ENCODE data around the gene ELOVL2. TPM values are rescaled to one million over a fixed set of nuclear protein-coding genes. Genes with fewer than 3 reads are reported as not detected.

Gene ELOVL2
- total RNA-seq, 1 experiment from 2014 or later: 0.07 TPM

GRCh38 chr6:11062715-11063114 lies 18.6 kb upstream of the ELOVL2 start:
- Histone ChIP-seq H3K79me2 (ENCODE audit: insufficient read depth, low read length) (no peaks in the 10 kb centered on the region), H3K4me2 (ENCODE audit: low read length) (no peak overlapping the region), H2AFZ (ENCODE audit: low read depth, low read length, poor library complexity, severe bottlenecking) (no peak overlapping the region), H4K20me1 (ENCODE audit: insufficient read depth) (no peaks in the 10 kb centered on the region), H3K9me3 (ENCODE audit: control insufficient read depth in 1 of 2, insufficient read depth in 1 of 2, low read depth in 1 of 2, low read length in 2 of 2) (no peaks in the 10 kb centered on the region), H3K27ac (ENCODE audit: low read depth, low read length) (no peak overlapping the region), H3K36me3 (ENCODE audit: control insufficient read depth in 1 of 2, insufficient read depth in 2 of 2, low read length in 2 of 2) (no peaks in the 10 kb centered on the region), H3K4me1 (ENCODE audit: control insufficient read depth in 1 of 2, insufficient read depth in 2 of 2, low read length in 2 of 2) (no peaks in the 10 kb centered on the region), H3K4me3 (replicated peaks in 1 of 2; ENCODE audit: low read depth in 1 of 2, low read length in 2 of 2) (no peak overlapping the region), H3K27me3 (ENCODE audit: insufficient read depth, low read length) (no peaks in the 10 kb centered on the region), H3K9ac (ENCODE audit: low read length) (no peak overlapping the region), H3K9me2 (ENCODE audit: insufficient read depth) (no peaks in the 10 kb centered on the region)
- no peak for ATAC-seq
- intact Hi-C loops (cut with micrococcal nuclease): no loop called here
- CTCF ChIA-PET: interaction anchor here (1.2 kb wide), 1 partner anchor 108 kb away, joined by 4 read pairs; no protein-coding TSS in a partner anchor
- RAD21 ChIA-PET (ENCODE audit: low non-redundant PET in 1 of 2, low total read pairs in 2 of 2, uncharacterized antibody in 2 of 2, unreplicated experiment in 2 of 2): no interaction called here
- BruUV-seq (replicated peaks): no TSS peak
- TF ChIP-seq FOSL1 (IDR thresholded peaks at IDR 0.05; ENCODE audit: low read depth): no peak
- no peak for TF ChIP-seq POLR2AphosphoS5 (IDR thresholded peaks at IDR 0.05; ENCODE audit: low read depth, low read length)
- no peak for TF ChIP-seq YY1 (IDR thresholded peaks at IDR 0.05; ENCODE audit: extremely low read depth, insufficient replicate concordance, low read depth, low read length)
- POLR2A ChIA-PET: no interaction called here
- DNase-seq (ENCODE audit: low read depth, low spot score): no peak

- Histone ChIP-seq H3K27ac (ENCODE audit: low read depth, low read length) (no peak overlapping the region), H3K9me3 (ENCODE audit: control insufficient read depth in 1 of 2, insufficient read depth in 1 of 2, low read depth in 1 of 2, low read length in 2 of 2) (no peaks in the 10 kb centered on the region), H3K9me2 (ENCODE audit: insufficient read depth) (no peaks in the 10 kb centered on the region), H3K36me3 (ENCODE audit: control insufficient read depth in 1 of 2, insufficient read depth in 2 of 2, low read length in 2 of 2) (no peaks in the 10 kb centered on the region), H3K4me1 (ENCODE audit: control insufficient read depth in 1 of 2, insufficient read depth in 2 of 2, low read length in 2 of 2) (no peaks in the 10 kb centered on the region), H4K20me1 (ENCODE audit: insufficient read depth) (no peaks in the 10 kb centered on the region), H2AFZ (ENCODE audit: low read depth, low read length, poor library complexity, severe bottlenecking) (no peak overlapping the region), H3K4me3 (replicated peaks in 1 of 2; ENCODE audit: low read depth in 1 of 2, low read length in 2 of 2) (no peak overlapping the region), H3K27me3 (ENCODE audit: insufficient read depth, low read length) (no peaks in the 10 kb centered on the region), H3K9ac (ENCODE audit: low read length) (no peak overlapping the region), H3K79me2 (ENCODE audit: insufficient read depth, low read length) (no peaks in the 10 kb centered on the region), H3K4me2 (ENCODE audit: low read length) (no peak overlapping the region)
- no peak for ATAC-seq
- TF ChIP-seq MAX (IDR thresholded peaks at IDR 0.05) (no peak), ELF1 (IDR thresholded peaks at IDR 0.05; ENCODE audit: borderline replicate concordance, low read depth) (no peak), ZNF274 (IDR thresholded peaks at IDR 0.05; ENCODE audit: low read depth, low read length) (no peak), YY1 (IDR thresholded peaks at IDR 0.05; ENCODE audit: extremely low read depth, insufficient replicate concordance, low read depth, low read length) (no peak), EGR1 (IDR thresholded peaks at IDR 0.05; ENCODE audit: low read depth) (no peak), POLR2A (IDR thresholded peaks at IDR 0.05; ENCODE audit: borderline replicate concordance, extremely low read depth, insufficient read depth, insufficient read length) (no peak), SIN3A (IDR thresholded peaks at IDR 0.05; ENCODE audit: low read depth) (no peak), EZH2phosphoT487 (IDR thresholded peaks at IDR 0.05; ENCODE audit: borderline replicate concordance) (no peak), REST (IDR thresholded peaks at IDR 0.05; ENCODE audit: low read depth) (no peak), FOSL1 (IDR thresholded peaks at IDR 0.05; ENCODE audit: low read depth) (no peak), SP1 (IDR thresholded peaks at IDR 0.05; ENCODE audit: low read depth) (no peak), CTCF (IDR thresholded peaks at IDR 0.05 in 2 of 3, conservative IDR thresholded peaks at IDR 0.05 in 1 of 3; ENCODE audit: borderline replicate concordance in 1 of 3, insufficient read depth in 1 of 3, low read depth in 2 of 3, low read length in 2 of 3) (no peak), JUND (IDR thresholded peaks at IDR 0.05) (no peak), SRF (IDR thresholded peaks at IDR 0.05; ENCODE audit: low read depth) (no peak)
- ChIA-PET POLR2A (no interaction called here), CTCF (interaction anchor here (1.2 kb wide), 1 partner anchor 108 kb away, joined by 4 read pairs; no protein-coding TSS in a partner anchor), RAD21 (ENCODE audit: low non-redundant PET in 1 of 2, low total read pairs in 2 of 2, uncharacterized antibody in 2 of 2, unreplicated experiment in 2 of 2) (no interaction called here)
- intact Hi-C loops (cut with micrococcal nuclease): no loop called here
- DNase-seq (ENCODE audit: low read depth, low spot score): no peak
- BruUV-seq (replicated peaks): no TSS peak
Observed at GRCh38 chr6:11062083-11062482, 18.0 kb upstream of the ELOVL2 start.
